B cell (primary cell): ENCODE measurements around the gene KANSL1L. TPM values are rescaled to one million over a fixed set of nuclear protein-coding genes. Genes with fewer than 3 reads are reported as not detected.

Experiments used
- ATAC-seq: fragments of 200-7000 bp; cut with Tn5 transposase; one replicate; pipeline ENCODE4 v1.10.0; 2021; ENCODE audit warnings: low read depth, mild to moderate bottlenecking, moderate number of reproducible peaks, moderate library complexity
- CTCF ChIA-PET: fragments of 350-600 bp; sonication (Branson Sonifier 250); formaldehyde crosslinking; loops from one replicate; lab custom pipeline; 2021; ENCODE audit warnings: antibody characterized with exemption, inconsistent platforms; lab: Charles Lee
- POLR2A ChIA-PET: fragments of 350-600 bp; sonication (Branson Sonifier 250); formaldehyde crosslinking; loops from one replicate; lab custom pipeline; 2021; ENCODE audit warnings: antibody characterized with exemption; lab: Charles Lee
- DNase-seq: peaks from one replicate; pipeline ENCODE4 v3.0.0; 2013
- H2AFZ ChIP-seq: 2 replicates; pipeline ENCODE4 v1.6.1; 2012; ENCODE audit warnings: mild to moderate bottlenecking, low read depth, low read length; ENCODE audit not compliant: insufficient read depth, poor library complexity, severe bottlenecking
- H3K27ac ChIP-seq, 2 donors: 1 replicate in 1 of 2; 2 replicates in 1 of 2; pipeline ENCODE4 v1.5.1; 2012 to 2013; ENCODE audit warnings: low read length in 2 of 2, mild to moderate bottlenecking in 2 of 2, moderate library complexity in 1 of 2
- H3K27me3 ChIP-seq, 4 experiments: fragments of 200-600 bp in 1 of 4; sonication (generic) in 1 of 4; replicated peaks in 1 of 4; 1 replicate in 2 of 4; 2 replicates in 2 of 4; pipeline versions ENCODE4 v1.6.1 to v1.7.0; 2013 to 2016; ENCODE audit warnings: low read length in 3 of 4, mild to moderate bottlenecking in 2 of 4, mixed read lengths in 1 of 4, moderate library complexity in 1 of 4; ENCODE audit not compliant: insufficient read depth in 4 of 4, control insufficient read depth in 3 of 4; ENCODE audit errors: control extremely low read depth in 1 of 4
- H3K36me3 ChIP-seq, 2 experiments: replicated peaks in 1 of 2; 1 replicate in 1 of 2; 2 replicates in 1 of 2; pipeline versions ENCODE4 v1.6.1 to v1.7.1; 2013; ENCODE audit warnings: low read length in 1 of 2; ENCODE audit not compliant: insufficient read depth in 2 of 2, control insufficient read depth in 1 of 2; ENCODE audit errors: control extremely low read depth in 1 of 2, extremely low read depth in 1 of 2
- H3K4me1 ChIP-seq, 2 donors: fragments of 200-600 bp in 1 of 2; sonication (generic) in 1 of 2; 1 replicate in 1 of 2; 2 replicates in 1 of 2; pipeline versions ENCODE4 v1.5.1 to v1.6.1; 2013 to 2017; ENCODE audit warnings: low read length in 2 of 2; ENCODE audit not compliant: control insufficient read depth in 2 of 2, insufficient read depth in 2 of 2
- H3K4me2 ChIP-seq: replicated peaks from 2 replicates; pipeline ENCODE3; 2012; ENCODE audit warnings: mild to moderate bottlenecking, low read depth, low read length; ENCODE audit not compliant: poor library complexity, severe bottlenecking
- H3K4me3 ChIP-seq, 5 experiments: fragments of 200-600 bp in 1 of 5; sonication (generic) in 1 of 5; 1 replicate in 3 of 5; 2 replicates in 2 of 5; pipeline versions ENCODE4 v1.5.1 to v1.7.0; 2011 to 2016; ENCODE audit warnings: low read length in 4 of 5, mild to moderate bottlenecking in 4 of 5, low read depth in 2 of 5, control low read depth in 1 of 5, moderate library complexity in 1 of 5; ENCODE audit not compliant: insufficient read depth in 1 of 5; ENCODE audit errors: control extremely low read depth in 1 of 5, extremely low read depth in 1 of 5
- H3K79me2 ChIP-seq: fragments of 200-600 bp; sonication (generic); one replicate; pipeline ENCODE4 v1.6.0; 2016; ENCODE audit warnings: low read length; ENCODE audit not compliant: control insufficient read depth, insufficient read depth
- H3K9ac ChIP-seq: fragments of 200-600 bp; sonication (generic); 2 replicates; pipeline ENCODE4 v1.6.1; 2017; ENCODE audit warnings: mild to moderate bottlenecking, low read length, moderate library complexity
- H3K9me3 ChIP-seq, 3 donors: one replicate each; pipeline versions ENCODE4 v1.6.1 to v1.7.1; 2013; ENCODE audit warnings: low read length in 2 of 3; ENCODE audit not compliant: control insufficient read depth in 2 of 3, insufficient read depth in 1 of 3; ENCODE audit errors: control extremely low read depth in 1 of 3
- H4K20me1 ChIP-seq: 2 replicates; pipeline ENCODE4 v1.6.0; 2012; ENCODE audit warnings: mild to moderate bottlenecking, low read length; ENCODE audit not compliant: insufficient read depth, control insufficient read depth, poor library complexity, severe bottlenecking
- H3K27ac Mint-ChIP-seq: one replicate; pipeline ENCODE4 v1.8.0; 2021; ENCODE audit warnings: mixed read lengths
- H3K27me3 Mint-ChIP-seq: one replicate; pipeline ENCODE4 v1.8.0; 2021; ENCODE audit warnings: mixed read lengths
- H3K4me1 Mint-ChIP-seq: one replicate; pipeline ENCODE4 v1.8.0; 2021; ENCODE audit warnings: mixed read lengths
- H3K4me3 Mint-ChIP-seq: one replicate; pipeline ENCODE4 v1.8.0; 2021; ENCODE audit warnings: mixed read lengths
- H3K9me3 Mint-ChIP-seq: one replicate; pipeline ENCODE4 v1.8.0; 2022; ENCODE audit warnings: mixed read lengths; ENCODE audit not compliant: insufficient read depth
- EZH2 ChIP-seq: IDR thresholded peaks from 2 replicates; pipeline ENCODE4 v1.6.1; 2012; ENCODE audit warnings: borderline replicate concordance, low read depth, mild to moderate bottlenecking, moderate library complexity, low read length; ENCODE audit not compliant: insufficient read depth, poor library complexity, severe bottlenecking
- WGBS: methylation state at CpG from one replicate; pipeline ENCODE4 v1.1.5; 2013; ENCODE audit warnings: missing lambda C conversion rate; ENCODE audit not compliant: insufficient coverage; 5-methylcytosine and 5-hydroxymethylcytosine counted together
- intact Hi-C: fragments of 100-400 bp; cut with micrococcal nuclease; formaldehyde crosslinking; loops from one replicate; pipeline ENCODE4 v1.10.0; 2022
- polyA plus RNA-seq: library from polyadenylated mRNA; depleted of rRNA; stranded (reverse); fragments of >200 nt; gene quantifications from 2 replicates; pipeline ENCODE4 v1.2.3, GENCODE V29; 2012
- total RNA-seq, 2 donors: library from RNA; stranded (reverse); fragments of 120-200 nt in 1 of 2; gene quantifications; 1 replicate in 1 of 2; 2 replicates in 1 of 2; pipeline versions ENCODE4 v1.2.3 to v1.2.4, GENCODE V29; 2013 to 2022
- TF ChIP-seq, protein P1 (sequence below): fragments of 200-600 bp; IDR thresholded peaks from one replicate; pipeline ENCODE4 v1.8.0; 2022; ENCODE audit warnings: antibody characterized with exemption, mild to moderate bottlenecking

The KANSL1L gene
- total and polyA plus RNA-seq, 2 donors (not counting 1 experiment from before 2014, with no cell fraction given), result 7.3 to 21.1 TPM

- no peak overlapping the region for H3K27ac ChIP-seq
- CTCF ChIA-PET, result interaction anchor here (0.9 to 12.3 kb wide), 10 partner anchors 9 to 422 kb away, joined by 3 to 211 read pairs (median 5); no protein-coding TSS in a partner anchor
- no peak overlapping the region for H3K4me3 ChIP-seq
- no peak overlapping the region for H3K4me2 ChIP-seq
- no peaks in the 10 kb centered on the region for H4K20me1 ChIP-seq
- no peaks in the 10 kb centered on the region for H3K9me3 ChIP-seq
- intact Hi-C loops, result loop anchor here (1.0 kb wide), 2 partner anchors 218 to 222 kb away; no protein-coding TSS in a partner anchor
- no peak overlapping the region for H3K4me3 Mint-ChIP-seq
- H3K4me1 Mint-ChIP-seq, result no peaks in the 10 kb centered on the region
- TF ChIP-seq, protein P1, sequence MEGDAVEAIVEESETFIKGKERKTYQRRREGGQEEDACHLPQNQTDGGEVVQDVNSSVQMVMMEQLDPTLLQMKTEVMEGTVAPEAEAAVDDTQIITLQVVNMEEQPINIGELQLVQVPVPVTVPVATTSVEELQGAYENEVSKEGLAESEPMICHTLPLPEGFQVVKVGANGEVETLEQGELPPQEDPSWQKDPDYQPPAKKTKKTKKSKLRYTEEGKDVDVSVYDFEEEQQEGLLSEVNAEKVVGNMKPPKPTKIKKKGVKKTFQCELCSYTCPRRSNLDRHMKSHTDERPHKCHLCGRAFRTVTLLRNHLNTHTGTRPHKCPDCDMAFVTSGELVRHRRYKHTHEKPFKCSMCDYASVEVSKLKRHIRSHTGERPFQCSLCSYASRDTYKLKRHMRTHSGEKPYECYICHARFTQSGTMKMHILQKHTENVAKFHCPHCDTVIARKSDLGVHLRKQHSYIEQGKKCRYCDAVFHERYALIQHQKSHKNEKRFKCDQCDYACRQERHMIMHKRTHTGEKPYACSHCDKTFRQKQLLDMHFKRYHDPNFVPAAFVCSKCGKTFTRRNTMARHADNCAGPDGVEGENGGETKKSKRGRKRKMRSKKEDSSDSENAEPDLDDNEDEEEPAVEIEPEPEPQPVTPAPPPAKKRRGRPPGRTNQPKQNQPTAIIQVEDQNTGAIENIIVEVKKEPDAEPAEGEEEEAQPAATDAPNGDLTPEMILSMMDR, result no peak
- no peak for TF ChIP-seq EZH2
- H3K27me3 ChIP-seq, result no peaks in the 10 kb centered on the region
- H3K9me3 Mint-ChIP-seq, result no peaks in the 10 kb centered on the region
- 98% methylated on average over 5 of the region's 9 CpGs for WGBS
- POLR2A ChIA-PET, result no interaction called here
- no peak overlapping the region for H3K9ac ChIP-seq
- H3K4me1 ChIP-seq, result no peaks in the 10 kb centered on the region
- H3K36me3 ChIP-seq, result no peaks in the 10 kb centered on the region
- H3K27ac Mint-ChIP-seq, result no peak overlapping the region
- DNase-seq (no peak), ATAC-seq (no peak)
- peaks cover 16% of the 10 kb centered on the region for H3K27me3 Mint-ChIP-seq
- no peaks in the 10 kb centered on the region for H3K79me2 ChIP-seq
- H2AFZ ChIP-seq, result no peak overlapping the region
Measured at GRCh38 chr2:209976698-209977385, 194.4 kb downstream of the KANSL1L start.

DNA sequence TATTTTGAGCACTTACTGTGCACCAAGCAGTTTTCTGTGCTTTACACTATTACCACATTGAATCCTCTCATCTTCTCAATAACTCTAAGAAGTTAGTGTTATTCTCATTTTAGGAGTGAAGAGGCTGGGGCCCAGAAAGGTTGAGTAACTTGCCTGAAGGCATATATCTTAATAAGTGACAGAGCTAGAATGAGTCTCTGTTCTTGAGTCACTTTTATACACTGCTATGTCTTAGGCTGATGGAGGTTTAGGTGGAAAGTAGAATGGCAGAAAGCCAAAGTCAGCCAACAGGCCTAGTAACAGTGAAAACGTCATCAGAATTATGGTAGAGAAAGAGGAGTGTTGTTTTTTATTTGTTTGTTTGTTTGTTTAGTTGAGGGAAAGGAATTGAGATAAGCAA, 196.6 kb downstream of the KANSL1L start:
- 67% methylated on average over 1 of the region's 1 CpG for WGBS
- intact Hi-C loops, result no loop called here
- Histone ChIP-seq H3K79me2 (no peaks in the 10 kb centered on the region), H2AFZ (no peak overlapping the region), H3K4me3 (no peak overlapping the region), H3K4me2 (no peak overlapping the region), H3K36me3 (no peaks in the 10 kb centered on the region), H3K27ac (no peak overlapping the region), H3K9me3 (no peaks in the 10 kb centered on the region), H4K20me1 (no peaks in the 10 kb centered on the region), H3K27me3 (peaks cover 0 to 5% (median 0%) of the 10 kb centered on the region in 4 experiments), H3K9ac (no peak overlapping the region), H3K4me1 (no peaks in the 10 kb centered on the region)
- POLR2A ChIA-PET, result no interaction called here
- CTCF ChIA-PET, result interaction anchor here (12.3 kb wide), 1 partner anchor 223 kb away, joined by 211 read pairs; no protein-coding TSS in a partner anchor
- no peak overlapping the region for H3K27ac Mint-ChIP-seq
- no peaks in the 10 kb centered on the region for H3K9me3 Mint-ChIP-seq
- no peak for ATAC-seq
- no peak overlapping the region for H3K4me3 Mint-ChIP-seq
- peaks cover 19% of the 10 kb centered on the region for H3K27me3 Mint-ChIP-seq
- no peak for DNase-seq
- no peak for TF ChIP-seq EZH2
- TF ChIP-seq, protein P1, result no peak
- no peaks in the 10 kb centered on the region for H3K4me1 Mint-ChIP-seq
